Neural crest cell (in vitro differentiated cells): Measurements from ENCODE around the gene HBP1. TPM values are rescaled to one million over a fixed set of nuclear protein-coding genes. Genes with fewer than 3 reads are reported as not detected.

ENCODE experiments used
- DNase-seq: peaks from one replicate; pipeline ENCODE4 v3.0.0; 2021; ENCODE audit warnings: low read depth, mixed read lengths, low spot score
- H3K27ac Mint-ChIP-seq: one replicate; pipeline ENCODE4 v1.8.0; 2021; ENCODE audit warnings: mild to moderate bottlenecking, mixed read lengths; ENCODE audit not compliant: unreplicated experiment
- H3K27me3 Mint-ChIP-seq: 2 replicates; pipeline ENCODE4 v1.8.0; 2021; ENCODE audit warnings: low read depth, mild to moderate bottlenecking, mixed read lengths
- H3K36me3 Mint-ChIP-seq: 2 replicates; pipeline ENCODE4 v1.8.0; 2021; ENCODE audit warnings: low read depth, mild to moderate bottlenecking, mixed read lengths
- H3K4me1 Mint-ChIP-seq: 2 replicates; pipeline ENCODE4 v1.8.0; 2021; ENCODE audit warnings: mixed read lengths
- H3K4me3 Mint-ChIP-seq: one replicate; pipeline ENCODE4 v1.8.0; 2021; ENCODE audit warnings: mild to moderate bottlenecking, mixed read lengths
- H3K9me3 Mint-ChIP-seq: 2 replicates; pipeline ENCODE4 v1.8.0; 2021; ENCODE audit warnings: mixed read lengths
- total RNA-seq: library from RNA; stranded (reverse); gene quantifications from 2 replicates; pipeline ENCODE4 v1.2.1, GENCODE V29; 2021
- TF ChIP-seq, protein P1 (sequence below): fragments of 200-600 bp; sonication (generic); conservative IDR thresholded peaks from 2 replicates; pipeline ENCODE4 v1.5.0; 2021; ENCODE audit warnings: antibody characterized with exemption, mild to moderate bottlenecking

HBP1 gene
- total RNA-seq, 1 donor from 2014 or later: 15.7 TPM

DNA sequence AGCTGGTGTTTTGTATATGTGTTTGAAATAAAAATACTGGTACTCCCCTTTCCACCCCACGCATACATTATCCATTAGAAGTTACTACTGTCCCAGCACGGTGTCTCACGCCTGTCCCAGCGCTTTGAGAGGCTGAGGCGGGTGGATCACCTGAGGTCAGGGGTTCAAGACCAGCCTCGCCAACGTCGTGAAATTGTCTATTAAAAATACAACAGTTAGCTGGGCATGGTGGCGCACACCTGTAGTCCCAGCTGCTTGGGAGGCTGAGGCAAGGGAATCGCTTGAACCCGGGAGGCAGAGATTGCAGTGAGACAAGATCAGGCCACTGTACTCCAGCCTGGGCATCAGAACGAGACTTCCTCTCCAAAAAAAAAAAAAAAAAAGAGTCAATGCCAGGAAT lies 2.7 kb downstream of the HBP1 start:
- DNase-seq: no peak
- TF ChIP-seq, protein P1, sequence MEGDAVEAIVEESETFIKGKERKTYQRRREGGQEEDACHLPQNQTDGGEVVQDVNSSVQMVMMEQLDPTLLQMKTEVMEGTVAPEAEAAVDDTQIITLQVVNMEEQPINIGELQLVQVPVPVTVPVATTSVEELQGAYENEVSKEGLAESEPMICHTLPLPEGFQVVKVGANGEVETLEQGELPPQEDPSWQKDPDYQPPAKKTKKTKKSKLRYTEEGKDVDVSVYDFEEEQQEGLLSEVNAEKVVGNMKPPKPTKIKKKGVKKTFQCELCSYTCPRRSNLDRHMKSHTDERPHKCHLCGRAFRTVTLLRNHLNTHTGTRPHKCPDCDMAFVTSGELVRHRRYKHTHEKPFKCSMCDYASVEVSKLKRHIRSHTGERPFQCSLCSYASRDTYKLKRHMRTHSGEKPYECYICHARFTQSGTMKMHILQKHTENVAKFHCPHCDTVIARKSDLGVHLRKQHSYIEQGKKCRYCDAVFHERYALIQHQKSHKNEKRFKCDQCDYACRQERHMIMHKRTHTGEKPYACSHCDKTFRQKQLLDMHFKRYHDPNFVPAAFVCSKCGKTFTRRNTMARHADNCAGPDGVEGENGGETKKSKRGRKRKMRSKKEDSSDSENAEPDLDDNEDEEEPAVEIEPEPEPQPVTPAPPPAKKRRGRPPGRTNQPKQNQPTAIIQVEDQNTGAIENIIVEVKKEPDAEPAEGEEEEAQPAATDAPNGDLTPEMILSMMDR: no peak
- H3K36me3 Mint-ChIP-seq: no peaks in the 10 kb centered on the region
- no peak overlapping the region for H3K27ac Mint-ChIP-seq
- H3K4me1 Mint-ChIP-seq: peaks cover 47% of the 10 kb centered on the region
- H3K4me3 Mint-ChIP-seq: peak overlapping the region; percentile 72
- H3K9me3 Mint-ChIP-seq: no peaks in the 10 kb centered on the region
- peaks cover 4% of the 10 kb centered on the region for H3K27me3 Mint-ChIP-seq

DNA sequence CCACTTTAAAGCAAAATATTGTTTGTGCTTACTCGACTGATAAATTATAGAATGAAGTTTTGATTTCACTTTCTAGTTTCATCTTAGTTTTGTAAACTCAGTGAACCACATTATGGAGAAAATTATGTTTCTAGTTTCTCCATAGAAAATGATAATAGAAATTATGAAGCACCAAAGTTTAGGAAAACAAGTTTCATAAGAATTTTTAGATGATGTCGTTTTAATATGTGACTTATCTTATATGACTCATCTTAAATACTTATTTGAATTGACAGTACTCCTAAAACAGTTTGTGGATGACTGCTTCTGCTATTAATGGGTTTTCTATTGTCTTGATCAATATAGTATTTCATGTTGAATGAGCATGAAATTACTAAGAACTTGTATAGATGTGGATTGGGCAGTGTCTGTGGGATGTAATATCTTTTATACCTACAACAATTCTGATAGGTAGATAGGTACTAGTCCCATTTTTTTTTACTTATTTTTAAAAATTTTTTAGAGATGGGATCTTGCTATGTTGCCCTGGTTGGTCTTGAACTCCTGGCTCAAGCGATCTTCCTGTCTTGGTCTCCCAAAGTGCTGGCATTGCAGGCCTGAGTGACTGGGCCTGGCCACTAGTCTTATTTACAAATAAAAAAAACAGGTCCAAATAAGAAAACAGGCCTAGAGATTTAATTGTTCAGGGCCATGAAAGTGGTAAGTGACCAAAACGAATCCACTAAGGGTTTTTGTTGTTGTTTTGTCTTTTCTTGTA lies 3.7 kb downstream of the HBP1 start:
- TF ChIP-seq, protein P1: no peak
- Mint-ChIP-seq H3K27ac (no peak overlapping the region), H3K27me3 (peaks cover 4% of the 10 kb centered on the region), H3K4me1 (peaks cover 43% of the 10 kb centered on the region), H3K9me3 (no peaks in the 10 kb centered on the region), H3K36me3 (no peaks in the 10 kb centered on the region), H3K4me3 (peak overlapping the region; percentile 68)
- DNase-seq: no peak

DNA sequence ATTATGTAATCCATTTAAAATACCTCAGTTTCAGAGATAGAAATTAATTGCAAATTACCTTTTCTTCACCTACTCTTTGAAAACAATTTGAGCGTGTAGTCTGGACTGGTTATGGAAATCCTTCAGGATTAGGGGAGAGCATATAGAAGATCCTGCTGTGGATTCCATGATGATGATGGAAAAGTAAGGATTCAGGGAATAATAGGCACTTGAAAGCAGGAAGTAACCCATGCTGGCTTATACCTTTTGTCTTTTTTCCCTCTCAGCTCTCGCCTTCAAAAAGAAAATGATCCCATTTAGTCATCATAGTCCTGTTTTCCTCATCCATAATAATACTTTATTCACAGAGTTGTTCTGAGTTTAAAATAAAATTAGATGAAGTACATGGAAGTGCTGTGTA lies 4.4 kb downstream of the HBP1 start:
- TF ChIP-seq, protein P1: no peak
- DNase-seq: no peak
- Mint-ChIP-seq H3K4me3 (peak overlapping the region; percentile 20), H3K9me3 (no peaks in the 10 kb centered on the region), H3K4me1 (peaks cover 36% of the 10 kb centered on the region), H3K27ac (no peak overlapping the region), H3K36me3 (no peaks in the 10 kb centered on the region), H3K27me3 (peaks cover 4% of the 10 kb centered on the region)

DNA sequence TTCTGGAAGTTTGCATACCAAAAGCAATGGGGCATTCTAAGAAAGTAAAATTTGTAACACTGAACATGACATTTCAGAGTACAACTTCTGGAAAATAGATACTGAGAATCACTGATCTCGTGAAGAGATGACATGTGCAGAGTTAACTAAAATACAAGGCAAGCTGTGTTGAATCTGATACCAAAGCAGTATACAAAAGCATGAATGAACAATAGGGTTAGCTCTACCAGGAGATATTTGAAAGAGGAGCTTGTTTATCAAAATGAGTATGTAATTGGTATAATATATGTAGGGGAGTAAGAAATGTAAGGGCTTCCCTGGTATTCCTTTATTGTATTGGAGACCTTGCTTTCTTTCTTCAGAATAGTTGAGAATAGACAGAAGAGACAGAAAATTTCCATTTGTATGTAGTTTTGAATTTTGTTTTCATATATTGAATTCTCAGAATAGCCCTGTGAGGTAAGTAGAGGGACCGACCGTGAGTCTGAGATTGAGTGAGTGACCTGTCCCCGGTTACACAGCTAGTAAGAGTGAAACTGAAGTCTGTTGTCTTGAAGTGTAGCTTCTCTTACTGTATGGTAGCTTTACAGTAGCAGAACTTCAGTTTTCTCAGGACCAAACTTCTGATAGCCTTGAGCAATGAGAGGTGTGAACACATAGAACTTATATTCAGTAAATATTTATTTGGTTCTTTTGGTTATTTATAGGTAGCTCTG lies 5.0 kb downstream of the HBP1 start:
- TF ChIP-seq, protein P1: no peak
- H3K36me3 Mint-ChIP-seq: no peaks in the 10 kb centered on the region
- no peaks in the 10 kb centered on the region for H3K9me3 Mint-ChIP-seq
- peak overlapping the region; percentile 3 for H3K27ac Mint-ChIP-seq
- DNase-seq: no peak
- H3K27me3 Mint-ChIP-seq: no peaks in the 10 kb centered on the region
- H3K4me1 Mint-ChIP-seq: peaks cover 31% of the 10 kb centered on the region
- peak overlapping the region; percentile 35 for H3K4me3 Mint-ChIP-seq

DNA sequence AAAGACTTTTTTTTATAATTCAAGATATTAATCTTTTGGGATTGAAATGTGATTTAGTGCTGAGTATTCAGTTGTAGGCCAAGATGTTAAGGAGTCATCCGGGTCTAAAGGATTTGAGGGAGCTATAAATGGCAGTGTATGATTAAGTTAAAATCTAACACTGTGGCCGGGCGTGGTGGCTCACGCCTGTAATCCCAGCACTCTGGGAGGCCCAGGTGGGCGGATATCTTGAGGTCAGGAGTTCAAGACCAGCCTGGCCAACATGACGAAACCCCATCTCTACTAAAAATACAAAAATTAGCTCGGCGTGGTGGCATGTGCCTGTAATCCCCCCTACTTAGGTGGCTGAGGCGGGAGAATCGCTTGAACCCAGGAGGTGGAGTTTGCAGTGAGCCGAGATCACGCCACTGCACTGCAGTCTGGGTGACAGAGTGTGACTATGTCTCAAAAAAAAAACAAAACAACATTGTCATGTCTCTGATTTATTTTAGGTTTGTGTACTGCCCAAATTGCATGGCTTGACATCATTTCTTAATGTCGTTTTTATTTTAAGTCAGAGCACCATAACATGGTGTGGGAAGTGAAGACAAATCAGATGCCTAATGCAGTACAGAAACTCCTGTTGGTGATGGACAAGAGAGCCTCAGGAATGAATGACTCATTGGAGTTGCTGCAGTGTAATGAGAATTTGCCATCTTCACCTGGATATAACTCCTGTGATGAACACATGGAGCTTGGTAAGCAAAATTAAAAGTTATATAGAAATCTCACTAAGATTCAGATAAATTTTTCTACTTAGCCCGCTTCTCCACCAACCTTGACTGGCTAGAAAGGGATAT lies 10.7 kb downstream of the HBP1 start:
- H3K27ac Mint-ChIP-seq: no peak overlapping the region
- H3K4me3 Mint-ChIP-seq: no peak overlapping the region
- no peaks in the 10 kb centered on the region for H3K27me3 Mint-ChIP-seq
- no peak for DNase-seq
- peaks cover 7% of the 10 kb centered on the region for H3K36me3 Mint-ChIP-seq
- H3K9me3 Mint-ChIP-seq: no peaks in the 10 kb centered on the region
- peaks cover under 1% of the 10 kb centered on the region for H3K4me1 Mint-ChIP-seq
- TF ChIP-seq, protein P1: no peak
